HepG2 (cell line): Measurements from ENCODE around the gene MAPK8. TPM values are rescaled to one million over a fixed set of nuclear protein-coding genes. Genes with fewer than 3 reads are reported as not detected.

Experiments
- ATAC-seq: fragments of 200-7000 bp; cut with Tn5 transposase; 3 replicates; pipeline ENCODE4 v1.9.1; 2020; ENCODE audit warnings: mild to moderate bottlenecking, moderate library complexity
- BruUV-seq: library from RNA; stranded (reverse); fragments of 400-500 nt; replicated peaks from 2 replicates; lab custom pipeline; 2021; lab: Mats Ljungman, UMichigan
- CTCF ChIA-PET: fragments of 300-600 bp; formaldehyde crosslinking; extraction: SDS; loops from one replicate; lab custom pipeline; 2021; ENCODE audit warnings: low total read pairs, inconsistent platforms, low intra/inter-chr PET ratio; lab: Yijun Ruan, JAX
- POLR2A ChIA-PET: fragments of 350-600 bp; sonication (Branson Sonifier 250); formaldehyde crosslinking; loops from one replicate; lab custom pipeline; 2020; ENCODE audit warnings: antibody characterized with exemption, inconsistent platforms; lab: Yijun Ruan, JAX
- DNase-seq: peaks from one replicate; pipeline ENCODE4 v3.0.0-alpha.2; 2015; ENCODE audit warnings: low spot score
- FAIRE-seq: peaks from 3 replicates; lab custom pipeline; 2011; peaks lifted over from hg19 to GRCh38; lab: Jason Lieb, UNC
- H2AFZ ChIP-seq: one replicate; pipeline ENCODE4 v1.6.1; 2011; ENCODE audit warnings: low read length, inconsistent platforms
- H3K27ac ChIP-seq: fragments of 300-600 bp; 3 replicates; pipeline ENCODE4 v1.8.0; 2011; ENCODE audit warnings: mixed run types, mild to moderate bottlenecking, mixed read lengths, low read length, inconsistent platforms; ENCODE audit not compliant: insufficient read depth; ENCODE audit errors: extremely low read length
- H3K27me3 ChIP-seq, 2 experiments: fragments of 200-600 bp in 1 of 2; 2 replicates in 1 of 2; 3 replicates in 1 of 2; pipeline versions ENCODE4 v1.6.0 to v1.8.0; 2011; ENCODE audit warnings: low read length in 2 of 2, mild to moderate bottlenecking in 2 of 2, moderate library complexity in 2 of 2, inconsistent platforms in 1 of 2; ENCODE audit not compliant: insufficient read depth in 2 of 2, control insufficient read depth in 1 of 2
- H3K36me3 ChIP-seq, 2 experiments: fragments of 200-600 bp in 1 of 2; replicated peaks in 1 of 2; 2 replicates in 1 of 2; 3 replicates in 1 of 2; pipeline versions ENCODE4 v1.5.1 to v1.8.0; 2011; ENCODE audit warnings: low read length in 2 of 2, inconsistent platforms in 1 of 2; ENCODE audit not compliant: insufficient read depth in 2 of 2, control insufficient read depth in 1 of 2
- H3K4me1 ChIP-seq: 2 replicates; pipeline ENCODE4 v1.5.1; 2012; ENCODE audit warnings: low read length, inconsistent platforms; ENCODE audit not compliant: insufficient read depth
- H3K4me2 ChIP-seq: 2 replicates; pipeline ENCODE4 v1.6.0; 2011; ENCODE audit warnings: low read depth, low read length, inconsistent platforms
- H3K4me3 ChIP-seq, 3 experiments: fragments of 200-600 bp in 1 of 3; sonication (generic), shearing (Covaris generic) in 1 of 3; replicated peaks in 1 of 3; 2 replicates each; pipeline ENCODE4 v1.5.1; 2011 to 2016; ENCODE audit warnings: low read length in 3 of 3, inconsistent platforms in 2 of 3, low read depth in 2 of 3, mild to moderate bottlenecking in 2 of 3, control low read depth in 1 of 3, mixed read lengths in 1 of 3; ENCODE audit not compliant: insufficient read depth in 1 of 3
- H3K79me2 ChIP-seq: one replicate; pipeline ENCODE4 v1.6.1; 2011; ENCODE audit warnings: low read length, inconsistent platforms; ENCODE audit not compliant: insufficient read depth
- H3K9ac ChIP-seq: 2 replicates; pipeline ENCODE4 v1.6.0; 2011; ENCODE audit warnings: mild to moderate bottlenecking, low read depth, low read length, inconsistent platforms; ENCODE audit not compliant: insufficient read depth
- H3K9me3 ChIP-seq: 2 replicates; pipeline ENCODE4 v1.5.1; 2012; ENCODE audit warnings: mild to moderate bottlenecking, low read length
- H4K20me1 ChIP-seq: 2 replicates; pipeline ENCODE4 v1.6.0; 2011; ENCODE audit warnings: inconsistent platforms, mild to moderate bottlenecking, low read length, moderate library complexity; ENCODE audit not compliant: insufficient read depth
- GTF2F1 ChIP-seq: fragments of 150-350 bp; IDR thresholded peaks from 2 replicates; pipeline ENCODE4 v1.6.1; 2014; ENCODE audit warnings: low read length
- HBP1 ChIP-seq: IDR thresholded peaks from 2 replicates; pipeline ENCODE4 v1.6.1; 2016; ENCODE audit warnings: low read depth, control low read depth
- MTA1 ChIP-seq: sonication (generic); formaldehyde crosslinking; IDR thresholded peaks from 2 replicates; pipeline ENCODE4 v1.4.0; 2020; ENCODE audit warnings: missing genetic modification reagents, mild to moderate bottlenecking, borderline replicate concordance
- MXI1 ChIP-seq: IDR thresholded peaks from 3 replicates; pipeline ENCODE4 v1.6.1; 2012; ENCODE audit warnings: low read depth, low read length, inconsistent platforms, borderline replicate concordance
- THRA ChIP-seq: sonication (generic); formaldehyde crosslinking; IDR thresholded peaks from 2 replicates; pipeline ENCODE4 v1.4.0; 2020; ENCODE audit warnings: missing genetic modification reagents, borderline replicate concordance
- ZBTB33 ChIP-seq: sonication (generic); formaldehyde crosslinking; IDR thresholded peaks from 2 replicates; pipeline ENCODE4 v1.4.0; 2020; ENCODE audit warnings: missing genetic modification reagents
- ZHX2 ChIP-seq, 2 experiments: sonication (generic) in 1 of 2; formaldehyde crosslinking in 1 of 2; IDR thresholded peaks; 2 replicates each; pipeline versions ENCODE4 v1.6.1 to v1.9.0; 2014 to 2022; ENCODE audit warnings: antibody characterized with exemption in 1 of 2, borderline replicate concordance in 1 of 2, inconsistent platforms in 1 of 2, low read depth in 1 of 2, missing genetic modification reagents in 1 of 2
- ZNF251 ChIP-seq: sonication (generic); formaldehyde crosslinking; IDR thresholded peaks from 2 replicates; pipeline ENCODE4 v1.9.0; 2021; ENCODE audit warnings: mild to moderate bottlenecking, missing genetic modification reagents
- ZNF337 ChIP-seq: sonication (generic); formaldehyde crosslinking; IDR thresholded peaks from 2 replicates; pipeline ENCODE4 v1.5.1; 2020; ENCODE audit warnings: missing genetic modification reagents, low read depth, mild to moderate bottlenecking, borderline replicate concordance
- WGBS: methylation state at CpG from one replicate; pipeline ENCODE4 v1.1.6; 2017; ENCODE audit warnings: low lambda C conversion rate; 5-methylcytosine and 5-hydroxymethylcytosine counted together
- in situ Hi-C: cut with HindIII; loops from 2 replicates; pipeline ENCODE4 v1.10.0; 2017; ENCODE audit warnings: low pct_unique_long_range_greater_than_20kb; ENCODE audit not compliant: extremely low pct_ligation_motif_present
- intact Hi-C: fragments of 100-400 bp; cut with micrococcal nuclease; formaldehyde crosslinking; loops from one replicate; pipeline ENCODE4 v1.10.0; 2022; ENCODE audit not compliant: unreplicated experiment
- polyA plus RNA-seq, 8 experiments: library from polyadenylated mRNA; depleted of rRNA in 3 of 8; stranded (reverse) in 7 of 8; unstranded in 1 of 8; fragments of >200 nt; fragmentation: Illumina TruSeq in 4 of 8; extraction: Trizol in 4 of 8; gene quantifications; 2 replicates each; pipeline versions ENCODE4 v1.2.1 to v1.2.3, GENCODE V29; 2011 to 2016; ENCODE audit warnings: low read depth in 4 of 8, missing spikeins in 1 of 8, mixed read lengths in 1 of 8; ENCODE audit not compliant: insufficient read depth in 1 of 8
- total RNA-seq, 5 experiments: library from RNA; depleted of rRNA; stranded (reverse); fragments of >200 nt; fragmentation: Illumina TruSeq; extraction: Trizol; gene quantifications; 2 replicates each; pipeline ENCODE4 v1.2.3, GENCODE V29; 2016; ENCODE audit warnings: low read depth in 1 of 5

Gene MAPK8
- total and polyA plus RNA-seq, 2 of the 13 experiments (the other 11 are each of a cell fraction or from before 2014, with no cell fraction given) = 41.6 to 47.3 TPM

DNA sequence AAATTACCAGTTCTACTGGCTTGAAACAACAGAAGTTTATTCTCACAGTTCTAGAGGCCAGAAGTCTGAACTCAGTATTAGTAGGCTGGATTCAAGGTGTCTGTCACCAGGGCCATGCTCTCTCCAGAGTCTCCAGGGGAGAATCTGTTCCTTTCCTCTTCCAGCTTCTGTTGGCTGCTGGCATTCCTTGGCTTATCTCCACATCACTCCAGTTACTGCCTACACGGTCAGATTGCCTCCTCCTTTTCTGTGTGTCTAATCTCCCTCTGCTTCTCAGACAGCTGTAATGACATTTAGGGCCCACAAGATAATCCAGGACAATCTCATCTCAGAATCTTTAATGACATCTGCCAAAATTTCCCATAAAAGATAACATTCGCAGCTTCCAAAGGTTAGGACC lies 36.6 kb downstream of the MAPK8 start:
- no peaks in the 10 kb centered on the region for H4K20me1 ChIP-seq
- H3K9me3 ChIP-seq = no peaks in the 10 kb centered on the region
- FAIRE-seq (no peak), DNase-seq (no peak), ATAC-seq (no peak)
- no peak overlapping the region for H3K27ac ChIP-seq
- no peak overlapping the region for H2AFZ ChIP-seq
- no TSS peak for BruUV-seq
- H3K4me3 ChIP-seq = no peak overlapping the region
- H3K4me1 ChIP-seq = no peaks in the 10 kb centered on the region
- intact Hi-C loops = no loop called here
- CTCF ChIA-PET = no interaction called here
- TF ChIP-seq ZBTB33 (CRISPR knock-in tag) = no peak
- no peak for TF ChIP-seq MXI1
- TF ChIP-seq HBP1 = no peak
- no peak for TF ChIP-seq ZHX2 (IDR thresholded peaks at IDR 0.05; ENCODE audit: low read depth)
- no peak for TF ChIP-seq ZHX2 (CRISPR knock-in tag; IDR thresholded peaks at IDR 0.05; ENCODE audit: borderline replicate concordance)
- no peak for TF ChIP-seq ZNF337 (CRISPR knock-in tag)
- TF ChIP-seq GTF2F1 = no peak
- no peak for TF ChIP-seq ZNF251 (CRISPR knock-in tag)
- TF ChIP-seq MTA1 (CRISPR knock-in tag) = no peak
- TF ChIP-seq THRA (CRISPR knock-in tag) = no peak
- no peaks in the 10 kb centered on the region for H3K27me3 ChIP-seq
- POLR2A ChIA-PET = no interaction called here
- no peaks in the 10 kb centered on the region for H3K36me3 ChIP-seq
- no peak overlapping the region for H3K4me2 ChIP-seq
- in situ Hi-C loops = no loop called here
- H3K9ac ChIP-seq = no peak overlapping the region
- WGBS = 86% methylated on average over 2 of the region's 2 CpGs
- no peaks in the 10 kb centered on the region for H3K79me2 ChIP-seq
